SH-SY5Y (cell line): ENCODE measurements around the gene RNF214.

Source experiments
- GATA2 ChIP-seq: IDR thresholded peaks from 2 replicates; pipeline ENCODE4 v1.6.1; 2011; ENCODE audit warnings: mild to moderate bottlenecking, low read depth, low read length
- GATA3 ChIP-seq: IDR thresholded peaks from 2 replicates; pipeline ENCODE4 v1.6.1; 2011; ENCODE audit warnings: low read depth, mild to moderate bottlenecking, low read length, moderate library complexity

DNA sequence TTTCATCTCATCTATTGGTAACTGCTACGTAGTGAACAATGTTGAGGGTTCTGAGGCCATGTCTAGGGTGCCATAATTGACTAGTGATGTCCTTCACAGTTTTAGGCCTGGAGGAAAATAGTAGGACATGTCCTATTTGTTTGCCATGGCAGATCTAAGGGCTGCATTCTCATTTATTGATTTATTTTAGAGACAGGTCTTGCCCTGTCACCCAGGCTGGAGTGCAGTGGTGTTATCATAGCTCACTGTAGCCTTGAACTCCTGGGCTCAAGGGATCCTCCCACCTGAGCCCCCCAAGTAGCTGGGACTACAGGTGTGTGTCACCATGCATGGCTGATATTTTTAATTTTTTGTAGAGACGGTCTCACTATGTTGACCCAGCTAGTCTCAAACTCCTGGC lies 100.4 kb downstream of the RNF214 start:
- no peak for TF ChIP-seq GATA3
- TF ChIP-seq GATA2: no peak
